NB4 (cell line): ENCODE data around the gene ILK.
A peak's percentile ranks its signal among the peaks of the same experiment; 100 is the strongest.

Source experiments
- DNase-seq: peaks from one replicate; pipeline ENCODE4 v3.0.0; 2010; ENCODE audit warnings: low read depth
- H3K4me3 ChIP-seq: one replicate; pipeline ENCODE4 v1.5.1; 2011; ENCODE audit warnings: mild to moderate bottlenecking, low read depth, low read length, moderate library complexity
- CTCF ChIP-seq: IDR thresholded peaks from one replicate; pipeline ENCODE4 v1.5.1; 2012; ENCODE audit warnings: low read depth, low read length
- MAX ChIP-seq: IDR thresholded peaks from 2 replicates; pipeline ENCODE4 v1.6.1; 2011; ENCODE audit warnings: low read depth, low read length
- MYC ChIP-seq: IDR thresholded peaks from 2 replicates; pipeline ENCODE4 v1.6.1; 2011; ENCODE audit warnings: low read depth, low read length
- POLR2A ChIP-seq: IDR thresholded peaks from 2 replicates; pipeline ENCODE4 v1.6.1; 2011; ENCODE audit warnings: mild to moderate bottlenecking; ENCODE audit not compliant: insufficient read length; ENCODE audit errors: extremely low read depth

The ILK gene

DNA sequence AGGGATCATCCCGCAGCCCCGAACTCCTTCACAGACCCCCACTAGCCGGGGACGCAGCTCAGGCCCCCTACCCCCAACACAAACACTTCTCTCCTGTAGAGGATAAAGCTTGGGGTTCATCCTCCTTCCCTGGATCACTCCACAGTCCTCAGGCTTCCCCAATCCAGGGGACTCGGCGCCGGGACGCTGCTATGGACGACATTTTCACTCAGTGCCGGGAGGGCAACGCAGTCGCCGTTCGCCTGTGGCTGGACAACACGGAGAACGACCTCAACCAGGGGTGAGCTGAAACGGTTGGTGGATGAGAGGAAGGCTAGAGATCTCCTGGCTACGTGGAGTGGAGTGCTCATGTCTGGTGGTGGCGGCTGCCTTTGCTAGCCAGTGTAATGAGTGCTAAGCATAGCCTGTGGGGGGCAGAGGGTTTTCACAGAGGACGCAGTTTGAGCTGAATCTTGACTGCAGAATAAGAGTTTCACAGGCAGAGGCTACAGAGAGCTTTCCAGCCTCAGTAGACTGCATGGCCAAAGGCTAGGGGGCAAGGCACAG is 580 bp downstream of the ILK start:
- peak; percentile 86 for DNase-seq
- H3K4me3 ChIP-seq: peak overlapping the region; percentile 91
- TF ChIP-seq CTCF (peak; percentile 38), MAX (peak; percentile 56; the same call in 1 of the 2 replicates), POLR2A (peak; percentile 20), MYC (peak; percentile 35; the same call in 1 of the 2 replicates)

- DNase-seq: no peak
- no peak for TF ChIP-seq MAX
- no peak for TF ChIP-seq POLR2A
- no peak for TF ChIP-seq MYC
- no peak for TF ChIP-seq CTCF
- H3K4me3 ChIP-seq: peak overlapping the region; percentile 91
These were observed 1.2 kb downstream of the ILK start for GRCh38 chr11:6604790-6605189.

- peak; percentile 87 for DNase-seq
- no peak for TF ChIP-seq MYC
- peak; percentile 55 for TF ChIP-seq MAX
- peak; percentile 30 for TF ChIP-seq POLR2A
- peak overlapping the region; percentile 32 for H3K4me3 ChIP-seq
These were observed 3.1 kb downstream of the ILK start for GRCh38 chr11:6606471-6607189.

- H3K4me3 ChIP-seq: peak overlapping the region; percentile 16
- TF ChIP-seq MYC (no peak), POLR2A (no peak), MAX (no peak), CTCF (no peak)
These were observed 3.7 kb downstream of the ILK start for GRCh38 chr11:6607190-6607795.

DNA sequence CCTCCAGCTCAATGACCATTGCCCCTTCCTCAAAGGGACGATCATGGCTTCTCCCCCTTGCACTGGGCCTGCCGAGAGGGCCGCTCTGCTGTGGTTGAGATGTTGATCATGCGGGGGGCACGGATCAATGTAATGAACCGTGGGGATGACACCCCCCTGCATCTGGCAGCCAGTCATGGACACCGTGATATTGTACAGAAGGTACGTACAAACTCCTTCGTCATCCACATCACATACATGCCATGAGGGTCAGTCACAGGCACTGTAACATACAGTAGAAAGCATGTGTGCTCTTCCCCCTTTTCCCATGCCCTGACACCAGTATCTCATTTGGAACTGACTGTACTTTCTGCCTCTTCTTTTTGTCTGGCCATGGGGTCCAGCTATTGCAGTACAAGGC is 4.4 kb downstream of the ILK start:
- TF ChIP-seq MYC (no peak), POLR2A (no peak), MAX (no peak), CTCF (no peak)

More at GRCh38 chr11:6607190-6607795, 3.7 kb downstream of the ILK start:
- no peak for DNase-seq

GRCh38 chr11:6608726-6609501 is 5.3 kb downstream of the ILK start:
- H3K4me3 ChIP-seq: no peak overlapping the region
- no peak for DNase-seq
- no peak for TF ChIP-seq CTCF
- no peak for TF ChIP-seq MYC
- TF ChIP-seq POLR2A: no peak
- TF ChIP-seq MAX: no peak

More for the DNA sequence above, 4.4 kb downstream of the ILK start:
- H3K4me3 ChIP-seq: peak overlapping the region; percentile 16
- DNase-seq: no peak
